H9 (cell line): ENCODE measurements around the gene NUP205. TPM values are rescaled to one million over a fixed set of nuclear protein-coding genes. Genes with fewer than 3 reads are reported as not detected.

Source experiments
- DNase-seq: peaks from one replicate; pipeline ENCODE4 v3.0.0-alpha.2; 2017
- H2AFZ ChIP-seq: one replicate; pipeline ENCODE4 v1.6.1; 2013; ENCODE audit warnings: mild to moderate bottlenecking, low read length, control low read depth, moderate library complexity
- H2AK5ac ChIP-seq: 2 replicates; pipeline ENCODE4 v1.6.1; 2013; ENCODE audit warnings: low read length, control low read depth, mixed read lengths; ENCODE audit not compliant: insufficient read length
- H2BK120ac ChIP-seq: one replicate; pipeline ENCODE4 v1.6.1; 2013; ENCODE audit warnings: low read depth, mild to moderate bottlenecking, low read length, control low read depth, inconsistent platforms; ENCODE audit not compliant: poor library complexity, severe bottlenecking
- H2BK12ac ChIP-seq: 2 replicates; pipeline ENCODE4 v1.6.1; 2013; ENCODE audit warnings: low read length, control low read depth, mixed read lengths, low read depth; ENCODE audit not compliant: insufficient read length
- H2BK15ac ChIP-seq: 2 replicates; pipeline ENCODE4 v1.6.1; 2013; ENCODE audit warnings: low read depth, low read length, control low read depth
- H2BK20ac ChIP-seq: one replicate; pipeline ENCODE4 v1.6.1; 2013; ENCODE audit warnings: low read depth, mild to moderate bottlenecking, low read length, control low read depth, inconsistent platforms; ENCODE audit not compliant: poor library complexity, severe bottlenecking
- H2BK5ac ChIP-seq: 2 replicates; pipeline ENCODE4 v1.6.1; 2013; ENCODE audit warnings: low read length, control low read depth, mixed read lengths; ENCODE audit not compliant: insufficient read length
- H3K14ac ChIP-seq: 2 replicates; pipeline ENCODE4 v1.6.1; 2013; ENCODE audit warnings: low read length, control low read depth; ENCODE audit not compliant: insufficient read depth
- H3K18ac ChIP-seq: 2 replicates; pipeline ENCODE4 v1.6.1; 2013; ENCODE audit warnings: low read depth, mild to moderate bottlenecking, mixed read lengths, low read length, control low read depth; ENCODE audit not compliant: insufficient read length
- H3K23ac ChIP-seq: 2 replicates; pipeline ENCODE4 v1.6.1; 2013; ENCODE audit warnings: low read length, control low read depth, mixed read lengths, low read depth; ENCODE audit not compliant: insufficient read length
- H3K23me2 ChIP-seq: 2 replicates; pipeline ENCODE4 v1.6.1; 2013; ENCODE audit warnings: low read depth, mild to moderate bottlenecking, mixed read lengths, low read length, control low read depth; ENCODE audit not compliant: insufficient read length, poor library complexity, severe bottlenecking
- H3K27ac ChIP-seq: 2 replicates; pipeline ENCODE4 v1.5.1; 2013; ENCODE audit warnings: low read length, control low read depth, mixed read lengths, low read depth; ENCODE audit not compliant: insufficient read length
- H3K27me3 ChIP-seq: 2 replicates; pipeline ENCODE4 v1.6.1; 2013; ENCODE audit warnings: low read length, control low read depth, inconsistent platforms; ENCODE audit not compliant: insufficient read depth
- H3K4ac ChIP-seq: 2 replicates; pipeline ENCODE4 v1.6.1; 2013; ENCODE audit warnings: low read depth, mild to moderate bottlenecking, control low read depth, inconsistent platforms, low read length, moderate library complexity
- H3K4me1 ChIP-seq: 2 replicates; pipeline ENCODE4 v1.6.1; 2013; ENCODE audit warnings: low read length, control low read depth, inconsistent platforms; ENCODE audit not compliant: insufficient read depth
- H3K4me2 ChIP-seq: 2 replicates; pipeline ENCODE4 v1.6.1; 2013; ENCODE audit warnings: low read length, control low read depth, mixed read lengths; ENCODE audit not compliant: insufficient read length, insufficient read depth
- H3K56ac ChIP-seq: 2 replicates; pipeline ENCODE4 v1.6.1; 2013; ENCODE audit warnings: low read depth, mild to moderate bottlenecking, mixed read lengths, low read length, control low read depth; ENCODE audit not compliant: insufficient read length
- H3K79me1 ChIP-seq: 2 replicates; pipeline ENCODE4 v1.6.1; 2013; ENCODE audit warnings: low read depth, mild to moderate bottlenecking, moderate library complexity, low read length, control low read depth, inconsistent platforms; ENCODE audit not compliant: insufficient read depth, poor library complexity, severe bottlenecking
- H3K79me2 ChIP-seq: 2 replicates; pipeline ENCODE4 v1.6.1; 2013; ENCODE audit warnings: low read length, control low read depth, inconsistent platforms; ENCODE audit not compliant: insufficient read depth
- H3K9ac ChIP-seq: 2 replicates; pipeline ENCODE4 v1.6.1; 2013; ENCODE audit warnings: low read length, control low read depth, mixed read lengths; ENCODE audit not compliant: insufficient read length; ENCODE audit errors: extremely low read depth
- H3K9me3 ChIP-seq: one replicate; pipeline ENCODE4 v1.6.1; 2013; ENCODE audit warnings: low read depth, low read length, inconsistent platforms; ENCODE audit not compliant: control insufficient read depth
- H3T11ph ChIP-seq: one replicate; pipeline ENCODE4 v1.6.1; 2013; ENCODE audit warnings: mild to moderate bottlenecking, low read length, control low read depth, inconsistent platforms
- H4K20me1 ChIP-seq: one replicate; pipeline ENCODE4 v1.6.1; 2013; ENCODE audit not compliant: control insufficient read depth, insufficient read length, insufficient read depth
- H4K5ac ChIP-seq: 2 replicates; pipeline ENCODE4 v1.6.1; 2013; ENCODE audit warnings: low read depth, mild to moderate bottlenecking, mixed read lengths, low read length, control low read depth; ENCODE audit not compliant: insufficient read length
- H4K8ac ChIP-seq: replicated peaks from 2 replicates; pipeline ENCODE4 v1.6.1; 2013; ENCODE audit warnings: low read length, control low read depth, mixed read lengths, low read depth; ENCODE audit not compliant: insufficient read length
- H4K91ac ChIP-seq: 2 replicates; pipeline ENCODE4 v1.6.1; 2013; ENCODE audit warnings: low read depth, mild to moderate bottlenecking, moderate library complexity, mixed read lengths, low read length, control low read depth; ENCODE audit not compliant: insufficient read length
- H3K27ac Mint-ChIP-seq, 3 experiments: 2 replicates in 2 of 3; 3 replicates in 1 of 3; pipeline ENCODE4 v1.8.0; 2020 to 2021; ENCODE audit warnings: mixed read lengths in 3 of 3, mild to moderate bottlenecking in 1 of 3, moderate library complexity in 1 of 3
- H3K27me3 Mint-ChIP-seq: 2 replicates; pipeline ENCODE4 v1.8.0; 2021; ENCODE audit warnings: low read depth, mild to moderate bottlenecking, moderate library complexity, mixed read lengths
- H3K36me3 Mint-ChIP-seq, 3 experiments: 2 replicates in 2 of 3; 3 replicates in 1 of 3; pipeline ENCODE4 v1.8.0; 2020 to 2021; ENCODE audit warnings: low read depth in 3 of 3, mixed read lengths in 3 of 3; ENCODE audit not compliant: insufficient read depth in 1 of 3
- H3K4me1 Mint-ChIP-seq, 2 experiments: 2 replicates each; pipeline ENCODE4 v1.8.0; 2020; ENCODE audit warnings: mixed read lengths in 2 of 2
- H3K4me3 Mint-ChIP-seq, 2 experiments: 2 replicates in 1 of 2; 3 replicates in 1 of 2; pipeline ENCODE4 v1.8.0; 2020 to 2021; ENCODE audit warnings: mild to moderate bottlenecking in 2 of 2, mixed read lengths in 2 of 2, moderate library complexity in 1 of 2
- H3K9me3 Mint-ChIP-seq, 2 experiments: 2 replicates in 1 of 2; 3 replicates in 1 of 2; pipeline ENCODE4 v1.8.0; 2020; ENCODE audit warnings: mild to moderate bottlenecking in 2 of 2, mixed read lengths in 2 of 2, moderate library complexity in 1 of 2
- CTCF ChIP-seq: fragments of 200-600 bp; sonication (generic); conservative IDR thresholded peaks from 3 replicates; pipeline ENCODE4 v1.8.0; 2021; ENCODE audit warnings: antibody characterized with exemption, mild to moderate bottlenecking
- WGBS: extraction: QIAGEN DNeasy Blood & Tissue Kit; methylation state at CpG from one replicate; pipeline ENCODE4 v1.1.7; 2013; ENCODE audit warnings: missing lambda C conversion rate, low lambda C conversion rate, mixed read lengths; ENCODE audit not compliant: insufficient read length; ENCODE audit errors: extremely low coverage; 5-methylcytosine and 5-hydroxymethylcytosine counted together
- total RNA-seq: library from RNA; stranded (reverse); gene quantifications from 2 replicates; pipeline ENCODE4 v1.2.1, GENCODE V29; 2021

NUP205 gene
- total RNA-seq, 1 experiment from 2014 or later, result 158 TPM

DNA sequence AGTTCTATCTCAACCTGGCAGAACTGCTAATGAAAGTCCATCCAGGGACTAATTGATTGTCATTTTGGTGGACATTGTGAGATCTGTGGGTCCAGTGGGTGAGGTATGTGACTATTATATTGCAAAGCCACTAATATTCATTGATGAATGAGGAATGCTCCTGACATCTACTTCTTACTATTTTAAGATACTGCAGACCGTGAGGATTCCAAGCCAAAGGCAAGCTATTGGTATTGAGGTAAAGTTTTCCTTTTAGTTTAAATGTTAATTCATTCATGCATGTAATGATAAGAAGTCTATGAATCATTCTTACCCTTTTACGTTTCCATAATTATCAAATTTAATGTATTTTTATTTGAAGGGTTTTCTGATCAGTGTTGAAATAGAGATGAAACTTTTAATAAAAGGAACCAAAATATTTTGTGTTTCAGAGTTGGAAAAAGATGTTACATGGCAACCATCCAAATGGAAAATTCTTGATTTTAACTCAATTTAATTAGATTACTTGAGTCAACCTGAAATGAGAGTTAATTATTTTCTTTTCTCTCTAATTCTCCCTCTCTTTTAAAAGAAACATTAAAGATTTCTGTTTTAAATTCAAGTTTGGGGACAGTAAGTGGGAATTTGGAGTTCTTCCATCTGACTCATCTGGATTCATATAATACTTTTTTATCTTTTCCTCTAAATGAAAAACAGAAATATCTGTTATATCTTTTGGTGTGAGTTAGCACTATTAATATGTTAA is 39.6 kb downstream of the NUP205 start:
- H3K4ac ChIP-seq, result no peak overlapping the region
- no peak overlapping the region for H3K18ac ChIP-seq
- Mint-ChIP-seq H3K27ac (no peak overlapping the region), H3K4me1 (no peaks in the 10 kb centered on the region), H3K36me3 (peaks cover 34 to 88% (median 83%) of the 10 kb centered on the region in 3 experiments; a peak in 6 of 7 replicates), H3K27me3 (no peaks in the 10 kb centered on the region; the same call in 1 of the 2 replicates), H3K9me3 (no peaks in the 10 kb centered on the region), H3K4me3 (no peak overlapping the region)
- no peak overlapping the region for H2AFZ ChIP-seq
- H3K27me3 ChIP-seq, result no peaks in the 10 kb centered on the region
- H2BK120ac ChIP-seq, result no peak overlapping the region
- no peaks in the 10 kb centered on the region for H3K23me2 ChIP-seq
- H4K8ac ChIP-seq, result no peak overlapping the region
- no peaks in the 10 kb centered on the region for H3K79me1 ChIP-seq
- no peak overlapping the region for H2BK15ac ChIP-seq
- no peak overlapping the region for H3K4me2 ChIP-seq
- H2AK5ac ChIP-seq, result no peak overlapping the region
- no peak overlapping the region for H2BK5ac ChIP-seq
- WGBS, result no CpG with 5 or more reads among the region's 2 CpGs
- no peaks in the 10 kb centered on the region for H4K20me1 ChIP-seq
- no peak for TF ChIP-seq CTCF
- H3K14ac ChIP-seq, result no peak overlapping the region
- H3K79me2 ChIP-seq, result no peaks in the 10 kb centered on the region
- H2BK20ac ChIP-seq, result no peak overlapping the region
- no peak overlapping the region for H2BK12ac ChIP-seq
- no peak overlapping the region for H4K5ac ChIP-seq
- no peak overlapping the region for H4K91ac ChIP-seq
- H3K4me1 ChIP-seq, result no peaks in the 10 kb centered on the region
- DNase-seq, result no peak
- no peak overlapping the region for H3K9ac ChIP-seq
- no peak overlapping the region for H3K27ac ChIP-seq
- no peak overlapping the region for H3T11ph ChIP-seq
- H3K23ac ChIP-seq, result no peak overlapping the region
- H3K9me3 ChIP-seq, result no peaks in the 10 kb centered on the region
- H3K56ac ChIP-seq, result no peak overlapping the region
